ENCODE data around the gene BCOR. TPM values are rescaled to one million over a fixed set of nuclear protein-coding genes. Genes with fewer than 3 reads are reported as not detected.

Gene BCOR
- total and polyA plus RNA-seq, 2 of the 13 experiments (the other 11 are each of a cell fraction or from before 2014, with no cell fraction given) = 14.3 to 15.2 TPM

DNA sequence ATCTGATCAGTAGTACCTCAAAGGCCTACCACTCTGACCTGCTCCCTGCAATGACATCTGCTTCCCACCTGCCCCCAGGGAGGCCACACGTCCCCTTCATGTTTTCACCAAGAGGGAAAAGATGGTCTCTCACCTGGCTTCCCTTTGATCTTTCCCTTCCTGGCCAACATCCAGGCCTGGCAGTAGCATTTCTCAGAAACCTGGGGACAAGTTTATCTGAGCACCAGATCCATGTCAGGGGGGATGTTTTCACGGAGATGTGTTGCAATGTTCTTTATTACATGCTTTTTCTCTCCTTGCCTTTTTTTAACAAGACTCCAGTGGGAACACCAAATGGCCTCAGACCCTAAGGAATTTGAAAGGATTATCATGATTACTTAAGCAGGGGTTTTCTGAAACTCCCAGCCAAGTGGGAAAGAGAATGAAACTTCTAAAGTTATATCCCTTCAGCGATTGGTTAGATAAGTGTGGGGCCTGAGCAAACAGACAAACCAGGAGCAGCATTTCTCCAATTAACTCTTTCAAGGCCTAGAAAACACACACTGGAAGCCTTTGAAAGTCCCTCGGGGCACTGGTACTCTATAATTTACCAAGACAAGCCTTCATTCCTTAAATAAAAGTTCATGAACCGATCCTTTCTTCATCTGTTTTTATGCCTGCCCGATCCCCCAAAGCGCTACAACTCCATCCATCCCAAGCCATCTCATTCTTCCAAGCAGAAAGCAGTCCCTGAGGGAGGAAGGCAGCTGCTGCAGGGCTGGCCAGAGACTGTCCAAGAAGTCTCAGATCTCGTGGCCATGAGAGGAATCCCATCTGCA lies 94.1 kb downstream of the BCOR start (continued):
- TF ChIP-seq HDAC2 (CRISPR knock-in tag; IDR thresholded peaks at IDR 0.05) (peak; percentile 37; the same call in 1 of the 2 replicates), ZBTB2 (CRISPR knock-in tag; IDR thresholded peaks at IDR 0.05; ENCODE audit: low read depth) (no peak), ZNF710 (CRISPR knock-in tag; IDR thresholded peaks at IDR 0.05; ENCODE audit: borderline replicate concordance) (peak; percentile 82; the same call in 1 of the 2 replicates), ZNF672 (CRISPR knock-in tag; IDR thresholded peaks at IDR 0.05) (no peak), ZFP41 (CRISPR knock-in tag; IDR thresholded peaks at IDR 0.05; ENCODE audit: borderline replicate concordance) (no peak), RBFOX2 (IDR thresholded peaks at IDR 0.05; ENCODE audit: low read depth, low read length) (no peak), ARHGAP35 (CRISPR knock-in tag; IDR thresholded peaks at IDR 0.05; ENCODE audit: borderline replicate concordance) (no peak), MED1 (CRISPR knock-in tag; IDR thresholded peaks at IDR 0.05) (peak; percentile 71), ZGPAT (CRISPR knock-in tag; IDR thresholded peaks at IDR 0.05) (no peak), SKI (IDR thresholded peaks at IDR 0.05; ENCODE audit: partially characterized antibody) (no peak), DR1 (CRISPR knock-in tag; IDR thresholded peaks at IDR 0.05) (no peak), ATF6 (CRISPR knock-in tag; conservative IDR thresholded peaks at IDR 0.05) (no peak), ZNF724P (CRISPR knock-in tag; IDR thresholded peaks at IDR 0.05; ENCODE audit: borderline replicate concordance) (no peak), XRCC5 (optimal IDR thresholded peaks at IDR 0.05; ENCODE audit: low read length) (no peak), PCBP2 (optimal IDR thresholded peaks at IDR 0.05; ENCODE audit: low read depth, low read length, poor library complexity, severe bottlenecking) (no peak), ZNF619 (CRISPR knock-in tag; IDR thresholded peaks at IDR 0.05) (no peak)
